SH-SY5Y (cell line): Measurements from ENCODE around the gene TIMM50.

ENCODE experiments used
- GATA2 ChIP-seq: IDR thresholded peaks from 2 replicates; pipeline ENCODE4 v1.6.1; 2011; ENCODE audit warnings: mild to moderate bottlenecking, low read depth, low read length
- GATA3 ChIP-seq: IDR thresholded peaks from 2 replicates; pipeline ENCODE4 v1.6.1; 2011; ENCODE audit warnings: low read depth, mild to moderate bottlenecking, low read length, moderate library complexity

- TF ChIP-seq GATA2 (no peak), GATA3 (no peak)
Observed at GRCh38 chr19:39489756-39490155, 9.1 kb downstream of the TIMM50 start.
